HG03354 (cell line): Measurements from ENCODE around the gene TPRX1.
"Not testable (repeated sequence)": the region's sequence is repeated elsewhere in the genome, so short reads cannot be mapped to it uniquely, and the experiment has no call there.

Source experiments
- ATAC-seq: cut with Tn5 transposase; IDR thresholded peaks from one replicate; pipeline ENCODE4 v1.9.1; 2021; ENCODE audit warnings: mild to moderate bottlenecking; ENCODE audit not compliant: unreplicated experiment, poor library complexity, severe bottlenecking

TPRX1 gene, protein sequence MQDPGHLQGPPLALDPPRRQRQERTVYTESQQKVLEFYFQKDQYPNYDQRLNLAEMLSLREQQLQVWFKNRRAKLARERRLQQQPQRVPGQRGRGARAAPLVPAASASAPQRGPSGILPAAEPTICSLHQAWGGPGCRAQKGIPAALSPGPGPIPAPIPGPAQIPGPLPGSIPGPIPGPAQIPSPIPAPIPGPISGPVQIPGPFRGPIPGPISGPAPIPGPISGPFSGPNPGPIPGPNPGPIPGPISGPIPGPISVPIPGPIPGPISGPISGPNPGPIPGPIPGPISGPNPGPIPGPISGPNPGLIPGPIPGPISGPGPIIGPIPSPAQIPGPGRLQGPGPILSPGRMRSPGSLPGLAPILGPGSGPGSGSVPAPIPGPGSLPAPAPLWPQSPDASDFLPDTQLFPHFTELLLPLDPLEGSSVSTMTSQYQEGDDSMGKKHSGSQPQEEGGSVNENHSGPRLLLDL

DNA sequence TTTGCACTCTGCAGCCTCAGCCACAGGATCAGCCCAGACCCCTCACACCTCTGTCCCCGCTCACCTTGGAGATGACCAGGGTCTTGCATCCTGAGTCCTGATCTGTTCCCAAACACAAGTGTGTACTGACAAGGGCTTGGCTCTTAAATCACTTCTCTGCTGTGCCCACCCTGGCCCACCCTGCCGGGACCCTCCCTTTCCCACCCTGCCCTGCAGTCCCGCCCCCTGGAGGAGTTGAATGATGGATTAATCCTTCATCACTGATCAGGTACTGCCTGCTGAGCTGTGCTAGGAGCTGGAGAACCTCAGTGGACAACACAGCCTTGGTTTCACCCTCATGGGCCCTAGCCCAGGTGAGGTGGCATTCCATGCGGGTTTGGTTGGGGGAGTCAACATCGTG, at the start of gene TPRX1:
Gene TPRX1, minus strand, starts transcription at position 101 of the 400 bp plus-strand sequence. Its CDS starts 12 bp downstream, at position 89.
- ATAC-seq, result not testable (repeated sequence)

GRCh38 chr19:47853003-47853402, 48.7 kb upstream of the TPRX1 start:
- ATAC-seq, result no peak

DNA sequence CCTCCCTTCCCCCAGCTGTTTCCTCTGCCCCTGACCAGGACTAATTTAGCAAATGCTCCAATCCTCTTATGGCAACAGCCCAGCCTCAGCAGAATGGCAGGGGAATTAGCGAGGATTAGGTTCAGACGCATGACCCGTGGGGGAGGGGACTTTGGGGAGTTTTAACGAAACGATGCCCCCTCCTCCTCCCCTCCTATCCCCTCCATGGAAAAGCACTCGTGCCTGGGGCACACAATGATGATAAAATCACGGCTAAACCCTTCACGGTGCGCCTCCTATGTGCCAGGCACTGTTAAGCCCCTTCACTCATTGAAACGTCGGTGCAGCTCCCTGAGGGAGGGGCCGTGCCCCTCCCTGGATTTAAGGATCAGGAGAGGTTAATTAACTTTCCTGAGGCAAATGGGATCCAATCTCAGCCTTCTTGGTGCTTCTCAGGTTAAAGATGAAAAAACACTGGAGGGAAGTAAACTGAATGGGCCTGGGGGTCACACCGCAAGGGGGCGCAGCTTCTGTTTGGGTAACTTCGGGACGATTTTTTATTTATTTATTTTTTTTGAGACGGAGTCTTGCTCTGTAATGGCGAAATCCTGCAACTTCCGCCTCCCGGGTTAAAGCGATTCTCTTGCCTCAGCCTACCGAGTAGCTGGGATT, 44.6 kb upstream of the TPRX1 start:
- ATAC-seq, result no peak

- no peak for ATAC-seq
Measured at GRCh38 chr19:47848425-47848822, 44.1 kb upstream of the TPRX1 start.

DNA sequence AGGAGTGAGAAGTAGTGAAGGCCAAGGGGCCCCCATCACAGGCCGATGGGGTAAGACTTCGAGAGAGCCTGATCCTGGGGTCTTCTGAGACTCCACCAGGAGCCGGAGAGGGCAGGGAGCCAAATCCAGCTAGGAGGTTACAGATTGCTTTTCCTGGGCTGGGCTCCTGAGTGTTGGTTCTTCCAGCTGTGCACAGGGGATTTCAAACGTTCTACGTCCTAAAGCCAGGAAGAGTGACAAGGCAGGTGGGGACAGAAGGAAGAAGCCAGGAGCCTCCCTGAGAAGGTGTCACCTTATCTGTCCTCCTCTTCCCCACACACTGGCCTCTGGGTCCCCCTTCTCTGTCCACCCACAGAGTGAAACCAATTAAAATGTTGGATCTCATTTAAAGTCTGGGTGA, 38.6 kb upstream of the TPRX1 start:
- no peak for ATAC-seq

GRCh38 chr19:47839913-47840312, 35.6 kb upstream of the TPRX1 start:
- no peak for ATAC-seq

DNA sequence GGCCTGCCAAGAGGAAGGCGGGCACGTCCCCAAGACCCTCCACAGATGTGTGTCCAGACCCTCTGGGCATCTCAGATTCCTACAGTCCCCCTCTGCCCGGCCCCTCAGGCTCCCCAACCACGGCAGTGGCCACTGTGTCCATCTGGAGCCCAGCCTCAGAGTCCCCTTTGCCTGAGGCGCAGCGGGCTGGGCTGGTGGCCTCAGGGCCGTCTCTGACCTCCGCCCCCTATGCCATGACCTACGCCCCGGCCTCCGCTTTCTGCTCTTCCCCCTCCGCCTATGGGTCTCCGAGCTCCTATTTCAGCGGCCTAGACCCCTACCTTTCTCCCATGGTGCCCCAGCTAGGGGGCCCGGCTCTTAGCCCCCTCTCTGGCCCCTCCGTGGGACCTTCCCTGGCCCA, 35.1 kb upstream of the TPRX1 start:
- ATAC-seq, result no peak

DNA sequence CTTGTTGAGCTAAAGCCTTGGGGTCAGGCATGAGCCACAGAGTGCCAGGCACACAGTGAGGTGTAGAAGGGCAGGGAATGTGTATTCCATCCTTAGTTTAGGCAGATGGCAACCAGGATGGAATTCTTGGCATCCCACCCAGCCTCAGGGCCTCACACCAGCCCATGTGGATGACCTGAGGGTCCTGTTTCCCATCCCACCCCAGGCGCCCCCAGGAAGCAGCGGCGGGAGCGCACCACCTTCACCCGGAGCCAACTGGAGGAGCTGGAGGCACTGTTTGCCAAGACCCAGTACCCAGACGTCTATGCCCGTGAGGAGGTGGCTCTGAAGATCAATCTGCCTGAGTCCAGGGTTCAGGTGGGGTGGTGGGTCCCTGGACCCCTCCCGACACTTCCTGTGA, 31.7 kb upstream of the TPRX1 start:
- ATAC-seq, result no peak

GRCh38 chr19:47832723-47833122, 28.4 kb upstream of the TPRX1 start:
- ATAC-seq, result no peak

DNA sequence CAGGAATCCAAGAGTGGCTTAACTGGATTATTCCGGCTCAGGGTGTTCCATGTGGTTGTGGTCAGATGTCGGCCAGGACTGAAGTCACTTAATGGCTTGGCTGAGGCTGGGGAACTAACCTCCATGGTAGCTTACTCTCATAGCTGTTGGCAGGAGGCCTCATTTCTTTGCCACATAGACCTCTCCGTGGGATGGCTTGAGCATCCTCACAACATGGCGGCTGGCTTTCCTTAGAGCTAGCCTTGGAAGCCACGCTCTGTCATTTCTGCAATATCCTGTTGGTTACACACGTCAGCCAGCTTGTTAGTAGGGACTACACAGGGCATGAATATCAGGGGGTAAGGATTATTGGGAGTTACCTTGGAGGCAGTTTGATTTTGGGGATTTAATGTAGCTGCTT, 22.4 kb upstream of the TPRX1 start:
- no peak for ATAC-seq

- no peak for ATAC-seq
Measured at GRCh38 chr19:47824396-47824795, 20.0 kb upstream of the TPRX1 start.

DNA sequence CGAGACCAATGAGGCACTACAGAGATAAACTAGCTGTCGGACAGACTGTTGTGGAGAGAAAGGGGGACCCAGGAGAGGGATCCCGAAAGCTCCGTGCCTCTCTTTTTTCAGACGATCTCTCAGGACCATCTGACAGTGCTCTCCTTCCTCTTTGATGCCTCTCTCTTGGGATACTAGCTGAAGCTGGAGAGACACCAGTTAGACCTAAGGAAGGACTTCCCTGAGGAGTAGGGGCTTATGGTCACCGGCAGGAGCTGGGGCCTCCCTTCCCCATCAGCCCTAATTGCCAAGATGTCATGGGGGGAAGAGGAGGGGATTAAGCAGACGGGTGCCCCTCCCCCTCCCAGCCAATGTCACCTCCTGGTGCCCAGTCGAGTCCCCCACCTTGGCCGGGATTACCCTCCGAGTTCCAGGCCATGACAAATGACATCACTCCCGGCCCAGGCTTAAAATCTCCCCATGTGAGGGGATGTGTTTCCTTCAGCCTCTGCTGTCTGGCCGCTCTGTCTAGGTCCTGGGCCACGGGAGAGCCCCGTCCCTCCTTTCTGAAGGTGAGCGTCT, 17.2 kb upstream of the TPRX1 start, which contains the start of gene CRX:
Gene CRX, plus strand, starts transcription at position 478 of the 561 bp plus-strand sequence. CDS start 12,507 bp downstream, outside the sequence.
- ATAC-seq, result no peak

DNA sequence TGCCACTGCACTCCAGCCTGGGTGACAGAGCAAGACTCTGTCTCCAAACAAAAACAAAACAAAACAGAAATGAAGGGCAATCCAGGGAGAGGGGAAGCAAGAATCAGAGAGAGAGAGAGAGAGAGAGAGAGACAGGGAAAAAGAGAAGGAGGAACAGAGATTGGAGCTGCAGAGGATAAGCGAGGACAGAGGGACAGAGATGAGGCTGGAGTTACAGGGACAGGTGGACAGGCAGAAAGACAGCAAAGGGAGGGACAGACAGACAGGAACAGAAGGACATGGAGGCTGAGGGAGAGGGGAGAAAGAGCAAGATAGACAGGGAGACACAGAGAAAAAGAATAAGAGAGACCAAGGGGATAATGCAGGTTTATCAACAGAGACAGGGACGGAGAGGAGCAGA, 16.1 kb upstream of the TPRX1 start:
- ATAC-seq, result no peak

- no peak for ATAC-seq
Measured at GRCh38 chr19:47819858-47820257, 15.5 kb upstream of the TPRX1 start.

DNA sequence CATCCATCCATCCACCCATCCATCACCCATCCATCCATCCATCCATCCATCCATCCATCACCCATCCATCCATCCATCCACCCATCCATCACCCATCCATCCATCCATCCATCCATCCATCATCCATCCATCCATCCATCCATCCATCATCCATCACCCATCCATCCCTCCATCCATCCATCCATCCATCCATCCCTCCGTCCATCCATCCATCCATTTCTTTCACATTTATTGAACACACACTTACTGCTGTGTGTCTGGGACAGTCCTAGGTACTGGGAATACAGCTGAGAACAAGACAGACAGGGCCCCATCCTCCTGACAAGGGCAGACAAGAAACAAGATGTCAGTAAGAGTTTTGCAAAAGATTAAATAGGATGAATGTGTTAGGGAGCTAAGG, 13.9 kb upstream of the TPRX1 start:
- not testable (repeated sequence) for ATAC-seq

GRCh38 chr19:47816270-47816669, 11.9 kb upstream of the TPRX1 start:
- not testable (repeated sequence) for ATAC-seq

DNA sequence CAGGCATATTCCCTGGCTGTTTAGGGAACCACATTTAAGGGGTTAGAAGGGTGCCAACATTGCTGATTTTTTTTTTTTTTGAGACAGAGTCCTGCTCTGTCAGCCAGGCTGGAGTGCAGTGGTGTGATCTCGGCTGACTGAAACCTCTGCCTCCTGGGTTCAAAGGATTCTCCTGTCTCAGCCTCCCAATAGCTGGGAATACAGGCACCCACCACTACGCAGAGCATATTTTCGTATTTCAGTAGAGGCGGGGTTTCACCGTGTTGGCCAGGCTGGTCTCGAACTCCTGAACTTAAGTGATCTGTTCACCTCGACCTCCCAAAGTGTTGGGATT, 9.6 kb upstream of the TPRX1 start:
- ATAC-seq, result no peak

GRCh38 chr19:47813304-47813994, 9.1 kb upstream of the TPRX1 start:
- ATAC-seq, result no peak

DNA sequence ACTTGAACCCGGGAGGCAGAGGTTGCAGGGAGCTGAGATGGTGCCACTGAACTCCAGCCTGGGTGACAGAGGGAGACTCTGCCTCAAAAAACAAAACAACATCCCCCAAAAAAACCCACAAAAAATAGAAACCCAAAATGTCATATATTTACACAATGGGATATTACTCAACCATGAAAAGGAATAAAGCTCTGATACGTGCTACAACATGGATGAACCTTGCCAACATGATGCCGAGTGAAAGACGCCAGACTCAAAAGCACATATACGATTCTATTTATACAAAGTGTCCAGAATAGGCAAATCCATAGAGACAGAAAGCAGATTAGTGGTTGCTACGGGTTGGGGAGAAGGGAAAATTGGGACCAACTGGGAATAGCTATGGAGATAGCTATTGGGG, 2.1 kb upstream of the TPRX1 start:
- no peak for ATAC-seq

DNA sequence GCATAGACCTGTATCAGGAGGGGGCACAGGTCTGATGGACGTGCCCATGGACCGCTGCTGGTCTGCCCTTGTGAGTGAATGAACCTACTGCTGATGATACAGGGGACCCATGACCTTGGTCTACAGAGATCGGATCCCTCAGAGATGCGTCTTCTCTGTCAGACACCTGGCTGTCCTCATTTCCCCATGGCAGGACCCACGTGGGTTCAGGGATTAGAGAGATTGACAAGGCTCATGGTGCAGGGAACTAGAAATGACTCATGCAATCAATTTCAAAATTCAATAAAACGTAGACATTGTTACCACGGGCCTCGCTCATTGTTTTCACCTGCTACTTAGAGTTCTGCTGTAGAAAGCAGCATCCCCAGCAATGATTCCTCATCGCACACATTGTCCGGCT, 962 bp upstream of the TPRX1 start:
- ATAC-seq, result no peak
